Neural progenitor cell (in vitro differentiated cells): ENCODE results near the gene CYP2D6.
"Not testable (repeated sequence)": the region's sequence is repeated elsewhere in the genome, so short reads cannot be mapped to it uniquely, and the experiment has no call there.

Experiments
- CTCF ChIP-seq: fragments of 200-600 bp; sonication (generic); IDR thresholded peaks from 2 replicates; pipeline ENCODE4 v1.5.1; 2017; ENCODE audit warnings: antibody characterized with exemption, mild to moderate bottlenecking
- EZH2 ChIP-seq: fragments of 200-600 bp; sonication (generic); IDR thresholded peaks from 2 replicates; pipeline ENCODE4 v1.6.1; 2017; ENCODE audit warnings: antibody characterized with exemption, mild to moderate bottlenecking, moderate library complexity

- not testable (repeated sequence) for TF ChIP-seq CTCF, EZH2
Measured at GRCh38 chr22:42123529-42123928, 7.1 kb downstream of the CYP2D6 start.
